T-helper 22 cell (primary cell): Measurements from ENCODE around the gene PALD1.

Experiments used
- DNase-seq: peaks from one replicate; pipeline ENCODE4 v3.0.0-alpha.2; 2020; ENCODE audit warnings: low read depth

The PALD1 gene

DNA sequence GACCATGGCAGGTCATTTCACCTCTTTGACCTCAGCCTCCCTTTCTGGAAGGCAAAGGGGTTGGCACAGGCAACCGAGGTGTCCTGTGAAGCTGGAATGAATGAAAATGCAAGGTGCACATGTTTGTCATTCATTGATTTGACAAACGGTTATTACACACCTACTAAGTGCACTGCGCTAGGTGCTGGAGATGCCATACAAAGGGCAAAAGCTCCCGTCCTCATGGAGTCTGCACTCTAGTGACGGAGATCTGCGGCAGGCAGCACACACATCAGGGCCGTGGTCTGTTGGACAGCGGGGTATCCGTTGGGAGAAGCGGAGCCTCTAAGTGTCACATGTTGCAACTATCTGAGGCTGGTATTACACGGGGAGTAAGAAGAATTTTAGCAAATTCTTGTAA, 79.7 kb downstream of the PALD1 start:
- no peak for DNase-seq

- no peak for DNase-seq
Measured at GRCh38 chr10:70558871-70559810, 80.6 kb downstream of the PALD1 start.

DNA sequence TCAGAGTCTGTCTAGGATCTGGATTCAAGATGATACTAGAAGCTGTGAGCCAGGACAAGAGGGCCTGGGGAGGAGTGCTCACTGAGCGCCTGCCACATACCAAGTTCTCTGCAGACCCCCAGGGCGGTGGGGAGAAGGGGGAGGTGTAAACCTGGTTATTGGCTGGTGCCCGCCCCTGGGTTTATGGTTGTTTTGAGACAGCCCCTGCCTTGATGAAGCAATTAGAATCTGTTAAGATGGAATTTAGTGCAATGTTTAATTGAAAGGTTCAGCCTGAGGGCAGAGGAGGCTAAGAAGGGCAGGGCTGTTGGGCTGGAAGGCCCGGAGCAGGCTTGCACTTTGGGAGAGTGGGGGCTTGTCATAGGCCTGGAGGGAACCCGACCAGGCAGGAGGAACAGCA, 81.3 kb downstream of the PALD1 start:
- DNase-seq, result no peak

DNA sequence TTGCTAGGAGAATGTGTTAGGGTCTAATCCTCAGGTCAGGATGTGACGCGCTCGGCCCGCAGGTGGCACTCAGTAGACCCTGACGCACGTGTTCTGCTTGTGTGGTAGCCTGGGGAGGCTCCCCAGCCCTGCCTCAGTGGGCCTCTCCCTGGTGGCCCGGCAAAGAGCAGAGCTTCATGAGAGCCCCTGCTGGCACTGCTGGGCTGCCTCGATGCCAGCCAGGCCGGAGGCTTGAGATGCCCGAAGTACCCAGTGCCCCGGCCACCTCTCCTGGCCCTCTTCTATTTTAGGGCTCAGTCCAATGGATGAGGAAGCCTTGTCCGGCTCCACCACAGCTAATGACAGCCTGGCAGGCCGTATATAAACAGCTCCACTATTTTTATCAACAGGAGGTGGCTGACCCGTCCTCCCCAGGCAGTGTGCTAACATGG, 82.0 kb downstream of the PALD1 start:
- DNase-seq, result no peak

DNA sequence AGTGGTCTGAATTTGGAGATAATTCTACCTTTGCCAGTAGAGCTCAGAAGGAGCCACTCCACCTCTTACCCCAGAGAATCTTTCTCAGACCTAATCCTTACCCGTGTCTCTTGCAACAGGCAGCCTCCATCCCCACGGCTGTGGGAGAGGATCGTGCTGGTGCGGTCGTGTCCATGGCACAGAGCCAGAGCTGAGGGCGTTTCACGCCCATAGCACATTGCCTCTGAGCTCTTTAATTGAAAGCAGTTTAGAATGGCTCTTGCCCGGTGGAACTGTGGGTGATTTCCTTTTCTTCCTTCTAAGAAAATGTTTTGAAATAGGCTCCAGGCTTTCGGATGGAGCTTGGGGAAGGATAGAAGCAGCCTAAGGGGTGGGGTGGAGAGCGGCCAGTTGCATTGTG, 82.5 kb downstream of the PALD1 start:
- no peak for DNase-seq

DNA sequence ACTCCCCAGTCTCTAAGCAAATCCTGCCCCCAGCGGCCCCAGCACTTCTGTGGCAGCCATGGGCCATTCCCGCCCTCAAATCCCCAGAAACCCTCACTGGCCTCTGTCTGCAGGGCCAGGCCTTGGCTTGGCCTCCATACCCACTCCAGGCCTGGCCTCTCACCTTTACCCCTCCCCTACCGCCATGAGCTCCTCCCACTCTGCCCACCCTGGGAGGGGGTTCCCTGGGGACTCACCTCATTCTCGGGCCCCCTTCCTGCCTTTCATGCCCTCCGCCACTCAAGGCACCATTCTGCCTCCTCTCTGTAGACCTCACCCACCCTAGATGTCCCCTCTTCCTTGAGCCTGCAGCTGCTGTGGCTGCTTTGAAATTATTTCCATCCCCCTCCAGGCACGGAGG, 83.0 kb downstream of the PALD1 start:
- DNase-seq, result no peak

DNA sequence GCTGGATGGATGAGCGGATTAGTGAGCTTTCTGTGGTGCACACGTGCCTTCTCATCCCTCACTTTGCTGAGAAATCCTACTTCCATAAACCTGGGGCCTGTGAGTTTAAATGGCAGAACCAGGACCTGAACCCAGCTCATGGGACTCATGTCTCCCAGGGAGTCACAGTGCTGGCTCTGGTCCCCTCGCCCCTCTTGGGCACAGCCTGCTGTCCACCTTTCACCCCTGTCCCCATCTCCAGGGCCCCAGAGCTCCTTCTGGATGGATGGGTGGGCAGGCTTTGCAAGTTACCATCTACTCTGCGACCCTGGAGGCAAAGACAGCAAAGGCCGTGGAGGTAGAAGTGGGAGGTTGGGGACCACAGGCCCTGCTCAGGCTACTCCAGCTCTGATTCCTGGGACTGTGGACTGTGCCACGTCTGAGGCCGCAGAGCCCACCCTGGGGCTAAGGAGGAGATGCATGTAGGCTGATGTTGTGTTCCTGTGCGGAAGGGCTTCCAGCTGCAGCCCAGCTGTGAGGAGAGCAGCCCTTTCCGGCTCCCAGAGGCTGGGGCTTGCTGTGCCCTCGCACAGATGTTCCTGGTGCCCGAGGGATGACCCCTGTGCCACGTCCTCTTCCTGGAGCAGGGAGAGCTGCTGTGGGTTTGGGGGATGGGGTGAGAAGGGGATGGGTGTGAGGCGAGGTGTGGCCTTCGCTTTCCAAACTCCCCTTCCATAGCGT, 83.6 kb downstream of the PALD1 start:
- no peak for DNase-seq

GRCh38 chr10:70563230-70563629, 84.7 kb downstream of the PALD1 start:
- no peak for DNase-seq

DNA sequence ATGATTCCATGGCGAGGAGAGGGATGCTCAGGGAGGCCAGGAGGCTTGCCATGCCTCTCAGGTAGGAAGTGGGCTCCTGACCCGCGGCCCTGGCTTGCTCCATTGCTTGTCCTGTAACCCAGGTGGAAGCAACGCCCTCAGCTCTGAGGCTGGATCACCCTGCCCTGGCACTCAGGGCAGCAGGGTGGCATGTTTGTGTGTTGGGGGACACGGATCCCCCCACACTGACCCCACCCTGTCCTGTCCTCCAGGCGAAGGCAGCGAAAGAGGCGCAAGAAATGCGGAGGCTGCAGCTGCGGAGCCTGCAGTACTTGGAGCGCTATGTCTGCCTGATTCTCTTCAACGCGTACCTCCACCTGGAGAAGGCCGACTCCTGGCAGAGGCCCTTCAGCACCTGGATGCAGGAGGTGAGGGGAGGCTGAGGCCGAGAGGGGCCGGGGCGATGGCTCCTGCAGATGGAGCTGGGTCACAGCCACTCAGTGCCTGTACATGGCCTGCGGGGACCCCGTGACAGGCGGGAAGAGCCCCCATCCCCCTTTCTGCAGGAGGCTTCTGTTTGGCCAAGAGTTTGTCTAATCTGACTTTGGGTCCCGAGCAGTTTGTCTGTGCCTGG, 85.7 kb downstream of the PALD1 start:
- no peak for DNase-seq

GRCh38 chr10:70564901-70565351, 86.4 kb downstream of the PALD1 start:
- DNase-seq, result no peak

DNA sequence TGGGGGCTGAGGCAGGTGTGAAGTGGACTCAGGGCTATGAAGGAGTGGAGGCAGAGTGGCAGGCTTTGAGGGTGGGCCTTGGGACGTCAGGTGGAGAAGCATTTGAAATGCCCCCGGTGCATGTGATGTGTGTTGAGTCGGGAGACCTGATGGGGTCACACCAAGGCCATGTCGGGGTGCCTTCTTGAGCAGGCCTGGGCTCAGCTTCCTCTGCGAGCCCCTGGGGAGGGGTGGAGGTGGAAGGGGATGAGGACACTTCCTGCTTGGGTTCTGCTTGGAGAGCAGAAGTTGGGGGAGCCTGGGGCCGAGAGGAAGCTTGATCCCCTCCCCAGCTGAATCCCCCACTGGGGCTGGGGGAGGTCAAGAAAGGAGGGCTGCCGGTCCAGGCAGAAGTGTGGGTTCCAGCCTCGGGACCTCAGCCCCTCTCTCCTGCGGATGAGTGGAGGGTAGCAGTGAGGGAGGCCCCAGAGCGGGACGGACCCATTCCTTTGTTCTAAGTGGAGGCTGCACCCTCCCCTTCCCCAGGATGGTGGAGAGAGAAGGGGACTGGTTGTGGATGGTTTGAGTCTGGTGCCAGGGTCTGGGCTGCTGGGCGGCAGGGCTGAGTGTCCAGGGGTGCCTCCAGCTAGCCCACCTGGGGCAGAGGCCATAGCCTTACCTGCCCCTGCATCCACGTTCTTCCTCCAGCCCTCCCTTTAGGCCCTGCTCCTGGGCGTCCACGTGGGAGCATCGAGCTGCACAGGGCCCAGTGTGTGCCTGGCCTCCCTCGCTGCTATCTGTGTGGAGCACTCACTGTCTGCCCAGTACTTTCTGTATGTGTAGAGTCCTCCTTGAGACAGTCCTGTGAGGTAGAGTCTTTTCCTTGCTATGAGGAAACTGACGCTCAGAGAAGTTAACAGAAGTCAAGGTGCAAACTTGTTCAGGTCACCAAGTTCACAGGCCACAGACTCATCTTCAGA, 87.3 kb downstream of the PALD1 start:
- no peak for DNase-seq

DNA sequence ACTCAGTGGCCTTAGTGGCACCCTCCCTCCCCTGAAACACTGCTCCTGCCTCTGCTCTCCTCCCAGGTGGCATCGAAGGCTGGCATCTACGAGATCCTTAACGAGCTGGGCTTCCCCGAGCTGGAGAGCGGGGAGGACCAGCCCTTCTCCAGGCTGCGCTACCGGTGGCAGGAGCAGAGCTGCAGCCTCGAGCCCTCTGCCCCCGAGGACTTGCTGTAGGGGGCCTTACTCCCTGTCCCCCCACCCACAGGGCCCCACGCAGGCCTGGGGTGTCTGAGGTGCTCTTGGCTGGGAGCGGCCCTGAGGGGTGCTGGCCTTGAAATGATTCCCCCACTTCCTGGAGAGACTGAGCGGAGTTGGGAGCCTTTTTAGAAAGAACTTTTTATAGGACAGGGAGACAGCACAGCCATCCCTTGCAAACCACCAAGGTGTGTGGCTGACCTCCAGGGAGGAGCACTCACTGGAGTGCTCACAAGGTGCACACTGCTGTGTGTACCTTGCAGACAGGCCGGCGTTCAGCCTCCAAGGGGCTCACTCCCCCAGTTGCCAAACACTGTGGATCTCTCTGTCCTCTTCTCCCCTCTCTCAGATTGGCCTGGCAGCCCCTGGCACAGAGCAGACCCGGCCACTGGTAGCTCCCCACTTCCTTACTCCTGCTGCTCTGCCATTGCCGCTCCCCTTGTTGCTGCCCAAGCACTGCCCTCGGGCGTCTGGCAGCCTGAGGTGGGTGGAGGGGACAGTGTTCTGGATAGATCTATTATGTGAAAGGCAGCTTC, 88.1 kb downstream of the PALD1 start:
- no peak for DNase-seq

GRCh38 chr10:70567603-70568002, 89.0 kb downstream of the PALD1 start:
- no peak for DNase-seq

DNA sequence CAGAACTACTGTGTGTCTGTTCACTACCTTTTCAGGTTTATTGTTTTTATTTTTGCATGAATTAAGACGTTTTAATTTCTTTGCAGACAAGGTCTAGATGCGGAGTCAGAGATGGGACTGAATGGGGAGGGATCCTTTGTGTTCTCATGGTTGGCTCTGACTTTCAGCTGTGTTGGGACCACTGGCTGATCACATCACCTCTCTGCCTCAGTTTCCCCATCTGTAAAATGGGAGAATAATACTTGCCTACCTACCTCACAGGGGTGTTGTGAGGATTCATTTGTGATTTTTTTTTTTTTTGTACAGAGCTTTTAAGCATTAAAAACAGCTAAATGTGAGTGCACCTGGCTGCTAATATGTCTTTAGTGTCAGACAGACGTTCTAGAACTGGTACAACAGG, 89.5 kb downstream of the PALD1 start:
- no peak for DNase-seq

GRCh38 chr10:70568781-70569495, 90.4 kb downstream of the PALD1 start:
- DNase-seq, result no peak

- DNase-seq, result no peak
Measured at GRCh38 chr10:70571236-70571635, 92.7 kb downstream of the PALD1 start.

DNA sequence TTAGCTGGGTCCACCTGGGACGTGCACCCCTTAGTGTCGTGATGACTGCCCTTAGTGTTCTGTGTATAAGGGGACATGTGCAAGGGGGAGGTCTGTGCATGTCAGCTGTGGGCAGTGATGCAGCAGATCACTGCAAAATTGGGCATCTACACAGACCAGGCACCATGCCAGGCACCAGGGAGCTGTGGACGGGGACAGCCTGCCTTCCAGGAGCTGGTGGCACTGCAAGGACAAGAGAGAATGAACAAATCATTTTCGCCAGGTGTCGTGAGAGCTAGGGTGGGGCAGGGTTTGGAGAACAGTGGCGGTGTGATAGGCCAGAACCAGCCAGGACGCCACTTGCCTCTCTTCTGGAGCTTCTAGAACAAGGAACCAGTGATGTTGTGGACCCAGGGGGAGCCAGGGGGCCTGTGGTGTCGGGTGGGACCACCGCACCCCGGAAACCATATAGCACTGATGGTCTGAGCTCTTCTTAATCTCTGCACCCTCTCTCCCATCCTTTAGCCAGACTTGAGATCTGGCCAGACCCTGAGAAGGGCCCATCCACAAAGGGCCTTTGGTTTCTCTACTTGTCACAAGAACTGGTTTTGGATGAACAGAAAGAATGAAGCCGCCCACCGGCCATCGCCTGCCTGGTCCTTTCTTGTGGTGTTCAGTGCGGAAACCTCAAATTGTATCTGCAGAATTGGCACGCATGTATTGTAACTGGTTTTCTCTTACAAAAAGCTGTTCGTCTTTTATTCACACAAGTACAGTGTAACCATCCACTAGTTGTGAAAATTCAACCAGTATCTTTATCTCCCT, 93.3 kb downstream of the PALD1 start:
- DNase-seq, result no peak

DNA sequence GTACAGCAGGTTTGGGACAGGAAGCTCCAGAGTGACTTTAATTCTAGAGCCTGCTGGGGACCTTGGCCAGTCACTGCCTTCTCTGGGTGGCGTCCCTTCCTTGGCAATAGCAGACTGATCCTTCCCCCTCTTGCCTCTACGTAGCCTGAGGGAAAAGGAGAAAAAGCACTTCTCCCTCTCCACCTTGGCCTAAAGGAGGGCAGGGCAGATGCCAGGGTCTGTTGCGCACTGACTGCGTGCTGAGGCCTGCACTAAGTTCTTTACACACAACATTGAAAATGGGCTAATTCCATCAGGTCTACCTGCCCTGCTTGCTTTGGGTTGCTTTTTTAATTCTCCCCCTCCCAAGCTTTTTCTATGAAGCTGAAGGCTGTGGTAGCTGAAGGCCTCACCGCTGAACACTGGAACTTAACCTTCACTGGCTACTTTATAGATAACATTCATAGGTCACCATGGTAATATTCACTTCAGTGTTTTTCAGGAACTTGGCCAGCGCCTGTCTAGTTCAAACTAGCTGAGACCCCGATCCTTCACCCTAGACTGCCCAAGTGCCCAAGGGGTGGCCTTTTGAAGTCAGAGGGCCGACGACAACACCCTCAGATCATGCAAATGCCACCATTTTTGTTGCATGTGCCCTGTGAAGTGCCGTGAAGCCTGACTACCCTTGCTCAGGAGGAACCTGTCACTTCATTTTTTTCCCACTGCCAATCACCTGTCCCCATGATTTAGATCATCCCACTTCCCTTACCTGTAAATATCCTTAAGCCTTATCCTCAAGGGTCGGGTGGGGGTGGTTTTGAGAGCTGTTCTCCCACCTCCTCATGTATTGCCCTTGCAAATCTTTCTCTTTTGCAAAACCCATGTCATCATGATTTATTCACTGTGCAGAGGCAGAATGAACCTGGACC, 95.3 kb downstream of the PALD1 start:
- DNase-seq, result no peak
